Activated B cell treated with CpG ODN at 0.5 μM for 24 hours (primary cell): Measurements from ENCODE around the gene COL18A1. TPM values are rescaled to one million over a fixed set of nuclear protein-coding genes. Genes with fewer than 3 reads are reported as not detected.

ENCODE experiments used
- ATAC-seq: fragments of 200-7000 bp; cut with Tn5 transposase; one replicate; pipeline ENCODE4 v1.10.0; 2021; ENCODE audit warnings: low read depth, mild to moderate bottlenecking, moderate library complexity
- CTCF ChIA-PET: fragments of 350-600 bp; sonication (Branson Sonifier 250); formaldehyde crosslinking; loops from one replicate; lab custom pipeline; 2021; ENCODE audit warnings: antibody characterized with exemption; lab: Charles Lee
- POLR2A ChIA-PET: fragments of 350-600 bp; sonication (Branson Sonifier 250); formaldehyde crosslinking; loops from one replicate; lab custom pipeline; 2021; ENCODE audit warnings: antibody characterized with exemption; lab: Charles Lee
- DNase-seq: peaks from one replicate; pipeline ENCODE4 v3.0.0; 2022
- H3K27ac Mint-ChIP-seq: one replicate; pipeline ENCODE4 v1.8.0; 2020; ENCODE audit warnings: mixed read lengths
- H3K27me3 Mint-ChIP-seq: one replicate; pipeline ENCODE4 v1.8.0; 2021; ENCODE audit warnings: mixed read lengths
- H3K36me3 Mint-ChIP-seq: one replicate; pipeline ENCODE4 v1.8.0; 2021; ENCODE audit warnings: low read depth, mixed read lengths
- H3K4me1 Mint-ChIP-seq: one replicate; pipeline ENCODE4 v1.8.0; 2021; ENCODE audit warnings: mixed read lengths
- H3K4me3 Mint-ChIP-seq: one replicate; pipeline ENCODE4 v1.8.0; 2020; ENCODE audit warnings: mild to moderate bottlenecking, mixed read lengths
- H3K9me3 Mint-ChIP-seq: one replicate; pipeline ENCODE4 v1.8.0; 2020; ENCODE audit warnings: mixed read lengths
- CTCF ChIP-seq: fragments of 200-600 bp; IDR thresholded peaks from one replicate; pipeline ENCODE4 v1.8.0; 2022; ENCODE audit warnings: antibody characterized with exemption, mild to moderate bottlenecking
- intact Hi-C: fragments of 100-400 bp; cut with micrococcal nuclease; formaldehyde crosslinking; loops from one replicate; pipeline ENCODE4 v1.15.1; 2024
- total RNA-seq: library from RNA; stranded (reverse); gene quantifications from 2 replicates; pipeline ENCODE4 v1.2.3, GENCODE V29; 2022

The COL18A1 gene
- total RNA-seq, 1 donor from 2014 or later, result 1.6 TPM

DNA sequence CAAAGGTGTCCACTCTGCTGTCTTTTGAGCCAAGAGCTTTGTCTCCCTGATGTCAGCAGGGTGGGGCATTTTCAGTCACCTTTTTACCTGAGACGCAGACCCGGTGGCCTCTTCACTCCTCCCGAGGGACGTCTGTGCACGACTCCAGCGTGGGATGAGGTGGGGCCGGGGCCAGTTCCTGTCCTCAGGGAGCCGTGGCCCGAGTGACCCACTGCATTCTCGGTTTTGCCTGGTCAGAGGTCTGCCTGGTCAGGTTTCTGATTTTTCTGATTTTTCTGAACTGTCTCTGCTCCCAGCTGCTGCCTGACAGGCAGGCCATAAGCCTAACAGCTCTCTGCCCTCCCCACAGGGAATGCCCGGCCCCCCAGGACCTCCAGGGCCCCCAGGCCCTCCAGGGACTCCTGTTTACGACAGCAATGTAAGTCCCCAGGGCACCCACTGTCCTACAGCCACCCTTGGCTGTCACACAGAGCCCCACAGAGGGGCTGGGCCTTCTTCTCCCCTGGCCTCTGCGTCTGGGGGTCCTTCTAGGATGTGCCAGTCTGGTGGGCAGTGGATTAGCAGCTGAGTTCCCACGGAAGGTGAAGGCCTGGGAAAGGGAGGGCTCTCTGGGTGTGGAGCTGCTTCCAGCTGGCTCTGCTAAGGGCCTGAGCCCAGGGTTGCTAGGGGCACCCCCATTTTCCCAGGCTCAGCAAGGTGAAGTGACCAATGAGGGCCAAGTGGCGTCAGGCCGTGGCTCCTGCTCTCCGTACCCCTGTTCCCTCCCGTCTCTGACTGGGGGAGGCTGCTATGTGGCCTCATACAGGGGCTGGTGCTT lies 91.4 kb downstream of the COL18A1 start:
- no peak for TF ChIP-seq CTCF
- H3K36me3 Mint-ChIP-seq, result no peaks in the 10 kb centered on the region

GRCh38 chr21:45496968-45497845 lies 92.2 kb downstream of the COL18A1 start:
- Mint-ChIP-seq H3K27me3 (peaks cover 3% of the 10 kb centered on the region), H3K4me1 (no peaks in the 10 kb centered on the region), H3K9me3 (no peaks in the 10 kb centered on the region), H3K36me3 (no peaks in the 10 kb centered on the region), H3K27ac (no peak overlapping the region), H3K4me3 (no peak overlapping the region)
- no peak for TF ChIP-seq CTCF
- CTCF ChIA-PET, result no interaction called here
- ATAC-seq (no peak), DNase-seq (no peak)
- POLR2A ChIA-PET, result no interaction called here
- intact Hi-C loops, result no loop called here

More for the DNA sequence above, 91.4 kb downstream of the COL18A1 start:
- DNase-seq, result no peak
- intact Hi-C loops, result no loop called here
- Mint-ChIP-seq H3K4me3 (no peak overlapping the region), H3K4me1 (no peaks in the 10 kb centered on the region), H3K27me3 (peaks cover 3% of the 10 kb centered on the region), H3K9me3 (no peaks in the 10 kb centered on the region), H3K27ac (no peak overlapping the region)
- ChIA-PET CTCF (no interaction called here), POLR2A (no interaction called here)
- no peak for ATAC-seq

DNA sequence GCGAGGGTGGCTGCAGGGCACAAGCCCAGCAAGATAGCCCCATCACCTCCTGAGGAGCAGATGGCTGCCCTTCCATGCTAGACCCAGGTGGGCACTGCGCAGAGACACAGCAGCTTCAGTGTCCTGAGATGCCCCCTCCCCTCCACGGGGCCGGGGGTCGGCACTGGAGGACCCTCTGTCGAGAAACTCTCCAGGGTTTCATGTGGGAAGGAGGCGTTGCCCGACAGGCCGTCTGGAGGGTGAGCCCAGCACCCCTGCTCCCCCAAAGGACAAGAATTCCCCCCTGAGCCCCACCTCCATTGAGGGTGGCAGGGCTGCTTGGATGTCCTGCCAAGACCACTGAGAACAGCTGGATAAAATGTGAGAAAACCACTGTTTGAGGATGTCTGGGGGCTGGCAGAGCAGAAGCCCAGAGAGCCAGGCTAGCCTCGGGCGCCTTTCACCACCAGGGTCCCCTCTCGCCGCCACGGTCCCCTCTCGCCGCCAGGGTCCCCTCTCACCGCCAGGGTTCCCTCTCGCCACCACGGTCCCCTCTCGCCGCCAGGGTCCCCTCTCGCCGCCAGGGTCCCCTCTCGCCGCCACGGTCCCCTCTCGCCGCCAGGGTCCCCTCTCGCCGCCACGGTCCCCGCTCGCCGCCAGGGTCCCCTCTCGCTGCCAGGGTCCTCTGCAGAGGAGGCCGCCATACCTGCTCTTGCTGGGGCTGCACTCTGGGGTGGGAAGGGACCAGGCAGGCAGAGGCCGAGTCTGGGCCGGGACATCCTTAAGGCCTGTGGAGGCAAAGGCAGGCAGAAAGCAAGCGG lies 93.1 kb downstream of the COL18A1 start:
- H3K36me3 Mint-ChIP-seq, result no peaks in the 10 kb centered on the region
- intact Hi-C loops, result no loop called here
- no peak overlapping the region for H3K4me3 Mint-ChIP-seq
- ChIA-PET POLR2A (no interaction called here), CTCF (no interaction called here)
- DNase-seq, result no peak
- no peaks in the 10 kb centered on the region for H3K9me3 Mint-ChIP-seq
- no peaks in the 10 kb centered on the region for H3K4me1 Mint-ChIP-seq
- ATAC-seq, result no peak
- H3K27ac Mint-ChIP-seq, result no peak overlapping the region
- H3K27me3 Mint-ChIP-seq, result peaks cover 3% of the 10 kb centered on the region
- TF ChIP-seq CTCF, result no peak

GRCh38 chr21:45498646-45499000 lies 93.7 kb downstream of the COL18A1 start:
- CTCF ChIA-PET, result no interaction called here
- H3K4me1 Mint-ChIP-seq, result no peaks in the 10 kb centered on the region
- H3K36me3 Mint-ChIP-seq, result no peaks in the 10 kb centered on the region
- no peak overlapping the region for H3K4me3 Mint-ChIP-seq
- POLR2A ChIA-PET, result no interaction called here
- ATAC-seq (no peak), DNase-seq (no peak)
- TF ChIP-seq CTCF, result no peak
- no peak overlapping the region for H3K27ac Mint-ChIP-seq
- no peaks in the 10 kb centered on the region for H3K9me3 Mint-ChIP-seq
- intact Hi-C loops, result no loop called here
- peaks cover 3% of the 10 kb centered on the region for H3K27me3 Mint-ChIP-seq
